PC-9 (cell line): Measurements from ENCODE around the gene MYL7. TPM values are rescaled to one million over a fixed set of nuclear protein-coding genes. Genes with fewer than 3 reads are reported as not detected.
"Not testable (repeated sequence)": the region's sequence is repeated elsewhere in the genome, so short reads cannot be mapped to it uniquely, and the experiment has no call there.

ENCODE experiments used
- BruUV-seq: library from RNA; stranded (reverse); fragments of 400-500 nt; replicated peaks from 2 replicates; lab custom pipeline; 2021; lab: Mats Ljungman, UMichigan
- CTCF ChIA-PET: fragments of 300-600 bp; sonication (Branson Sonifier 250); formaldehyde crosslinking; loops from one replicate; lab custom pipeline; 2022; ENCODE audit warnings: antibody characterized with exemption; lab: Charles Lee
- POLR2A ChIA-PET: fragments of 300-600 bp; sonication (Branson Sonifier 250); formaldehyde crosslinking; loops from one replicate; lab custom pipeline; 2022; ENCODE audit warnings: antibody characterized with exemption; ENCODE audit not compliant: unreplicated experiment; lab: Charles Lee
- DNase-seq, 2 experiments: peaks; one replicate each; pipeline versions ENCODE4 v3.0.0 to v3.0.0-alpha.2; 2015 to 2022; ENCODE audit warnings: mixed read lengths in 1 of 2
- H2AFZ ChIP-seq: fragments of 200-600 bp; sonication (generic); 2 replicates; pipeline ENCODE4 v1.8.1; 2017; ENCODE audit warnings: antibody characterized with exemption
- H3F3A ChIP-seq: fragments of 200-600 bp; sonication (generic); 2 replicates; pipeline ENCODE4 v1.8.1; 2017; ENCODE audit warnings: antibody characterized with exemption, mild to moderate bottlenecking, low read depth; ENCODE audit not compliant: insufficient read depth
- H3K27ac ChIP-seq: fragments of 200-600 bp; sonication (generic); 2 replicates; pipeline ENCODE4 v1.6.1; 2016; ENCODE audit warnings: mixed run types
- H3K27me3 ChIP-seq: fragments of 200-600 bp; sonication (generic); 2 replicates; pipeline ENCODE4 v1.6.1; 2016; ENCODE audit warnings: low read depth, mixed run types; ENCODE audit not compliant: insufficient read depth
- H3K36me3 ChIP-seq: fragments of 200-600 bp; sonication (generic); 2 replicates; pipeline ENCODE4 v1.6.1; 2016; ENCODE audit warnings: low read depth, mixed run types
- H3K4me1 ChIP-seq: fragments of 200-600 bp; sonication (generic); replicated peaks from 2 replicates; pipeline ENCODE4 v1.6.1; 2016; ENCODE audit warnings: mixed run types; ENCODE audit not compliant: insufficient read depth
- H3K4me2 ChIP-seq: fragments of 200-600 bp; sonication (generic); 2 replicates; pipeline ENCODE4 v1.6.1; 2017; ENCODE audit warnings: mixed run types
- H3K4me3 ChIP-seq: fragments of 200-600 bp; sonication (generic); 2 replicates; pipeline ENCODE4 v1.6.1; 2016; ENCODE audit warnings: mixed run types
- H3K79me2 ChIP-seq: fragments of 200-600 bp; sonication (generic); 2 replicates; pipeline ENCODE4 v1.6.1; 2017; ENCODE audit warnings: low read depth, mixed run types
- H3K9me2 ChIP-seq: fragments of 200-600 bp; sonication (generic); 2 replicates; pipeline ENCODE4 v1.8.1; 2017; ENCODE audit warnings: mild to moderate bottlenecking; ENCODE audit not compliant: insufficient read depth
- H3K9me3 ChIP-seq: fragments of 200-600 bp; sonication (generic); 2 replicates; pipeline ENCODE4 v1.8.1; 2016; ENCODE audit warnings: low read depth; ENCODE audit not compliant: insufficient read depth
- H4K20me1 ChIP-seq: fragments of 200-600 bp; sonication (generic); 2 replicates; pipeline ENCODE4 v1.8.1; 2017; ENCODE audit not compliant: insufficient read depth
- CTCF ChIP-seq: fragments of 200-600 bp; sonication (generic); conservative IDR thresholded peaks from 2 replicates; pipeline ENCODE4 v1.6.1; 2017; ENCODE audit warnings: mixed run types, antibody characterized with exemption, mild to moderate bottlenecking, moderate library complexity
- EZH2 ChIP-seq: fragments of 200-600 bp; sonication (generic); IDR thresholded peaks from 2 replicates; pipeline ENCODE4 v1.8.0; 2017; ENCODE audit warnings: antibody characterized with exemption, low read depth
- intact Hi-C: fragments of 100-400 bp; cut with micrococcal nuclease; formaldehyde crosslinking; loops from one replicate; pipeline ENCODE4 v1.10.0; 2022; ENCODE audit not compliant: unreplicated experiment
- total RNA-seq: library from RNA; stranded (reverse); gene quantifications from 2 replicates; pipeline ENCODE4 v1.2.3, GENCODE V29; 2021

Gene MYL7
- total RNA-seq, 1 experiment from 2014 or later = not detected

- H4K20me1 ChIP-seq = no peaks in the 10 kb centered on the region
- no peaks in the 10 kb centered on the region for H3K36me3 ChIP-seq
- H3K4me3 ChIP-seq = no peak overlapping the region
- no peak overlapping the region for H2AFZ ChIP-seq
- H3K27me3 ChIP-seq = no peaks in the 10 kb centered on the region
- peaks cover 5% of the 10 kb centered on the region; the same call in 1 of the 2 replicates for H3F3A ChIP-seq
- no peaks in the 10 kb centered on the region for H3K9me3 ChIP-seq
- H3K27ac ChIP-seq = no peak overlapping the region
- BruUV-seq = no TSS peak
- no peak for DNase-seq
- no peak overlapping the region for H3K4me2 ChIP-seq
- H3K9me2 ChIP-seq = no peaks in the 10 kb centered on the region
- TF ChIP-seq CTCF = no peak
- CTCF ChIA-PET = no interaction called here
- H3K4me1 ChIP-seq = peaks cover 18% of the 10 kb centered on the region
- intact Hi-C loops = no loop called here
- POLR2A ChIA-PET = no interaction called here
- H3K79me2 ChIP-seq = no peaks in the 10 kb centered on the region
Measured at GRCh38 chr7:44173911-44174693, 33.0 kb upstream of the MYL7 start.

DNA sequence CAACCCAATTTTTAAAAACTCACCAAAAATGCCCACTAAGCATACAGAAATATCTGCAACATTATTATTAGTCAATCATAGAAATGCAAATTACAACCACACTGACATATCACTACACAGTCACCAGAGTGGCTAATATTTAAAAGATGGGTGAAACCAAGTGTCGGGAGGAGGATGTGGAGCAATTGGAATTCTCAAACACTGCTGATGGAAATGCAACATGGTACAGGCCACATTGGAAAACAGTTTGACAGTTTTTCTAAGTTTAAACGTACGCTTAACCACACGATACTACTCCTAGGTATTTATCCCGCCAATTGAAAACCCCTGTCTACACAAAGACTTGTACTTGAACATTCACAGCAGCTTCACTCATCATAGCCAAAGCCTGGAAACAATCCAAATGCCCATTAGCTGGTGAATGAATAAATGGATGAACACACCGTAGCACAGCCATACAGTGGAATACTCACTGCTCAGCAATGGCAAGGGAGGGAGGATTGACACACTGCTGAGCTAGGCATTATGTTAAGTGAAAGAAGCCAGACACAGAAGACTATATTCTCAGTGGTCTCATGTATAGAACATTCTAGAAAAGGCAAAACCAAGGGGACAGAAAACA, 31.8 kb upstream of the MYL7 start:
- no peaks in the 10 kb centered on the region for H3K36me3 ChIP-seq

DNA sequence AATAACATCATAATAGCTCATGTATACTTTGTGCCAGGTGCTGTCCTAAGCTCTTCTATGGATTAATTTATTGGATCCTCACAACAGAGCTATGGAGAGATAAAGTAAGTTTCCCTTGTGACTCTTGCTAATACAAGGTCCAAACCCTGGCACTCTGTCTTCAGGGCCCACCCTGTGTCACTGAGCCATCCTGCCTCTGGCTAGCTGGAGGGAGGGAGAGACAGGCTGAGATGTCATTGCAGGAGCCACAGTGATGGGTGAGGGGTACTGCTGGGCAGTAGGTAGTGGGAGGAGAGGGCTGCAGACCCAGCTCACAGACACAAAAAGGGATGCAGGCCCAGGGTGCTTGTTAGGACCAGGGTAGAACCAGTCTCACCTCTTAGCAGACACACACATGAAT, 31.2 kb upstream of the MYL7 start:
- H3K27me3 ChIP-seq = no peaks in the 10 kb centered on the region
- H3K4me3 ChIP-seq = no peak overlapping the region
- no peak overlapping the region for H3K27ac ChIP-seq
- H3K79me2 ChIP-seq = no peaks in the 10 kb centered on the region
- H4K20me1 ChIP-seq = no peaks in the 10 kb centered on the region
- TF ChIP-seq EZH2 (no peak), CTCF (no peak)
- no peaks in the 10 kb centered on the region for H3K9me2 ChIP-seq
- ChIA-PET CTCF (no interaction called here), POLR2A (no interaction called here)
- no peak overlapping the region for H3K4me2 ChIP-seq
- H3K9me3 ChIP-seq = no peaks in the 10 kb centered on the region
- H2AFZ ChIP-seq = no peak overlapping the region
- no peak for DNase-seq
- peaks cover 7% of the 10 kb centered on the region for H3K4me1 ChIP-seq
- intact Hi-C loops = no loop called here
- BruUV-seq = no TSS peak
- peaks cover 2% of the 10 kb centered on the region; the same call in 1 of the 2 replicates for H3F3A ChIP-seq
- H3K36me3 ChIP-seq = no peaks in the 10 kb centered on the region

More for the DNA sequence above, 31.8 kb upstream of the MYL7 start:
- POLR2A ChIA-PET = no interaction called here
- Histone ChIP-seq H3K9me3 (no peaks in the 10 kb centered on the region), H3K9me2 (no peaks in the 10 kb centered on the region), H3K4me1 (peaks cover 13% of the 10 kb centered on the region), H3K4me3 (no peak overlapping the region), H4K20me1 (no peaks in the 10 kb centered on the region), H3F3A (peaks cover 5% of the 10 kb centered on the region; the same call in 1 of the 2 replicates), H3K4me2 (no peak overlapping the region), H3K79me2 (no peaks in the 10 kb centered on the region), H2AFZ (no peak overlapping the region), H3K27ac (no peak overlapping the region), H3K27me3 (no peaks in the 10 kb centered on the region)
- intact Hi-C loops = no loop called here
- no TSS peak for BruUV-seq
- no peak for DNase-seq
- CTCF ChIA-PET = no interaction called here
- TF ChIP-seq CTCF (no peak), EZH2 (no peak)

GRCh38 chr7:44171901-44172300, 30.8 kb upstream of the MYL7 start:
- CTCF ChIA-PET, DNase-seq, H3K4me1 ChIP-seq, POLR2A ChIA-PET, BruUV-seq, H3K27ac ChIP-seq, H4K20me1 ChIP-seq, H3K79me2 ChIP-seq, H3K27me3 ChIP-seq, H3K9me3 ChIP-seq, H3K4me2 ChIP-seq, H2AFZ ChIP-seq, H3K4me3 ChIP-seq, intact Hi-C loops, H3F3A ChIP-seq, H3K9me2 ChIP-seq, H3K36me3 ChIP-seq: not testable (repeated sequence)
